ENCODE results near the gene XPO4. TPM values are rescaled to one million over a fixed set of nuclear protein-coding genes. Genes with fewer than 3 reads are reported as not detected.

The XPO4 gene
- total and polyA plus RNA-seq, 2 of the 13 experiments (the other 11 are each of a cell fraction or from before 2014, with no cell fraction given) = 8.4 to 24.8 TPM

- TF ChIP-seq ZBTB46 (CRISPR knock-in tag; IDR thresholded peaks at IDR 0.05; ENCODE audit: borderline replicate concordance) (no peak), ZKSCAN5 (CRISPR knock-in tag; IDR thresholded peaks at IDR 0.05) (no peak), REPIN1 (CRISPR knock-in tag; IDR thresholded peaks at IDR 0.05; ENCODE audit: borderline replicate concordance, low read depth) (no peak), FOXA3 (CRISPR knock-in tag; IDR thresholded peaks at IDR 0.05) (peak; percentile 87), PRDM15 (CRISPR knock-in tag; IDR thresholded peaks at IDR 0.05) (no peak), ZIK1 (CRISPR knock-in tag; IDR thresholded peaks at IDR 0.05; ENCODE audit: borderline replicate concordance, low read depth) (no peak), MAFG (CRISPR knock-in tag; IDR thresholded peaks at IDR 0.05) (no peak), U2AF1 (optimal IDR thresholded peaks at IDR 0.05; ENCODE audit: low read depth, low read length) (no peak), ZNF281 (CRISPR knock-in tag; IDR thresholded peaks at IDR 0.05; ENCODE audit: borderline replicate concordance) (peak; percentile 60; the same call in 1 of the 2 replicates), ARID5B (CRISPR knock-in tag; IDR thresholded peaks at IDR 0.05) (peak; percentile 74), E2F2 (CRISPR knock-in tag; IDR thresholded peaks at IDR 0.05; ENCODE audit: borderline replicate concordance) (no peak), ERF (CRISPR knock-in tag; IDR thresholded peaks at IDR 0.05) (no peak), BCL3 (CRISPR knock-in tag; IDR thresholded peaks at IDR 0.05) (no peak), ZNF75D (CRISPR knock-in tag; IDR thresholded peaks at IDR 0.05; ENCODE audit: borderline replicate concordance) (no peak)
These were observed 19.0 kb upstream of the XPO4 start (continued) for GRCh38 chr13:20921572-20921971.

All from HepG2 (cell line).